T-helper 2 cell treated with Interferon-gamma antibody and Interleukin-4, amounts not matched to agents 100 ng/mL and 5 ng/mL, for 36 hours (primary cell): ENCODE data around the gene C19orf81. TPM values are rescaled to one million over a fixed set of nuclear protein-coding genes. Genes with fewer than 3 reads are reported as not detected.

Source experiments
- intact Hi-C: fragments of 100-400 bp; cut with micrococcal nuclease; formaldehyde crosslinking; loops from one replicate; pipeline ENCODE4 v1.15.1; 2023
- total RNA-seq: library from RNA; stranded (reverse); gene quantifications from 2 replicates; pipeline ENCODE4 v1.2.3, GENCODE V29; 2022

C19orf81 gene
- total RNA-seq, 1 donor from 2014 or later = not detected

GRCh38 chr19:50678323-50678722 is 29.1 kb downstream of the C19orf81 start:
- intact Hi-C loops = no loop called here

GRCh38 chr19:50679177-50680125 is 30.2 kb downstream of the C19orf81 start:
- intact Hi-C loops = no loop called here

- intact Hi-C loops = no loop called here
Measured at GRCh38 chr19:50686310-50687032, 37.2 kb downstream of the C19orf81 start.

GRCh38 chr19:50688766-50689165 is 39.5 kb downstream of the C19orf81 start:
- intact Hi-C loops = no loop called here

GRCh38 chr19:50690439-50690838 is 41.2 kb downstream of the C19orf81 start:
- intact Hi-C loops = no loop called here

- intact Hi-C loops = no loop called here
Measured at GRCh38 chr19:50693064-50693975, 44.1 kb downstream of the C19orf81 start.

GRCh38 chr19:50694815-50695145 is 45.5 kb downstream of the C19orf81 start:
- intact Hi-C loops = no loop called here

GRCh38 chr19:50695251-50696093 is 46.2 kb downstream of the C19orf81 start:
- intact Hi-C loops = no loop called here

GRCh38 chr19:50696094-50696483 is 46.8 kb downstream of the C19orf81 start:
- intact Hi-C loops = no loop called here

- intact Hi-C loops = no loop called here
Measured at GRCh38 chr19:50697414-50698124, 48.3 kb downstream of the C19orf81 start.

GRCh38 chr19:50701367-50701985 is 52.2 kb downstream of the C19orf81 start:
- intact Hi-C loops = no loop called here

GRCh38 chr19:50702158-50702870 is 53.1 kb downstream of the C19orf81 start:
- intact Hi-C loops = no loop called here

GRCh38 chr19:50702871-50703829 is 53.9 kb downstream of the C19orf81 start:
- intact Hi-C loops = no loop called here

GRCh38 chr19:50703915-50704796 is 54.9 kb downstream of the C19orf81 start:
- intact Hi-C loops = no loop called here

GRCh38 chr19:50705422-50706019 is 56.3 kb downstream of the C19orf81 start:
- intact Hi-C loops = loop anchor here (1.0 kb wide), 1 partner anchor 78 kb away; no protein-coding TSS in a partner anchor

GRCh38 chr19:50706387-50706786 is 57.1 kb downstream of the C19orf81 start:
- intact Hi-C loops = no loop called here
